ENCODE results near the gene EXOSC3.
"Not testable (repeated sequence)": the region's sequence is repeated elsewhere in the genome, so short reads cannot be mapped to it uniquely, and the experiment has no call there.

Gene EXOSC3

DNA sequence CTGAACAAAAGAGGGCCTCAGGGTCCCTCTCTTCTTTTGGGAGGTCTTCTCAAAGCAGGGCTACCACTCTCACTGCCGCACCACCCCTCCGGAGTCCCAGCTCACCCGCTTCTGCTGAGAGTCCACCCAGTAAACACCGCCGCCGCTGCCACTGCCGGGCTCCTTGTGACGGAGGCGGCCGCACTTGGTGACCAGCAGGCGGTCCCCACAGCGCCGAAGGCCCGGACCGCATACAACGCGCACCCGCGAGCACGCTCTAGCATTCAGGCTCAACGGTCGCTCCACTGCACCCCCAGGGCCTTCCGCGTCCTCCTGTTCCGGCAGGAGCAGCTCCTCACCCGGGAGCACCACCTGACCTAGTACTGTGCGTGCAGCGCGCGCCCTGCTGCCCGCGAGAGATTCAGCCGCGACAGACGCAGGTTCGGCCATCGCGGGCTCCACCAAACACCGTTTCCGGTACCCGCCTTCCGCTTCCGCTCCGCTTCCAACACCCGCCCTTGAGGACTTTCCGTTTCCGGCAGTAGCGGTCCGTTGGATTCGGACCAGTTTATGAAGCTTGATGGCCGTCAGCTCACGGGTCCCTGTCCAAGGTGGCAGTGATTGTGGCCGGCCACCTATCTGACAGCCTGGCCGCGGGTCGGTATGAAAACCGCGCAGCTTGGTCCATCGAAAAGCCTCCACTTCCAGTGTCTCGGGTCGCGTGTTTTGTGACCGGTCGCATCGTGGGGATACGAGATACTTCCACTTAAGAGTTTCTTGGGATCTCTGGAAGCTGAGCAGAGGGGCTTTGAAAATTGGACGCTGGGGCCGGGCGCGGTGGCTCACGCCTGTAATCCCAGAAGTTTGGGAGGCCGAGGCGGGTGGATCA lies at the start of gene EXOSC3:
Gene EXOSC3, minus strand, starts transcription at position 449 of the 868 bp plus-strand sequence. Its CDS starts 20 bp downstream, at position 429.
- H3K27me3 Mint-ChIP-seq, result no peaks in the 10 kb centered on the region
- H3K4me1 Mint-ChIP-seq (ENCODE audit: low read depth), result peaks cover 36% of the 10 kb centered on the region
- peaks cover 9% of the 10 kb centered on the region for H3K36me3 Mint-ChIP-seq
- peak within 1 kb of the TSS; percentile 96 for H3K27ac Mint-ChIP-seq
- H3K9me3 Mint-ChIP-seq (ENCODE audit: low read depth), result no peaks in the 10 kb centered on the region
- peak within 1 kb of the TSS; percentile 97 for H3K4me3 Mint-ChIP-seq

DNA sequence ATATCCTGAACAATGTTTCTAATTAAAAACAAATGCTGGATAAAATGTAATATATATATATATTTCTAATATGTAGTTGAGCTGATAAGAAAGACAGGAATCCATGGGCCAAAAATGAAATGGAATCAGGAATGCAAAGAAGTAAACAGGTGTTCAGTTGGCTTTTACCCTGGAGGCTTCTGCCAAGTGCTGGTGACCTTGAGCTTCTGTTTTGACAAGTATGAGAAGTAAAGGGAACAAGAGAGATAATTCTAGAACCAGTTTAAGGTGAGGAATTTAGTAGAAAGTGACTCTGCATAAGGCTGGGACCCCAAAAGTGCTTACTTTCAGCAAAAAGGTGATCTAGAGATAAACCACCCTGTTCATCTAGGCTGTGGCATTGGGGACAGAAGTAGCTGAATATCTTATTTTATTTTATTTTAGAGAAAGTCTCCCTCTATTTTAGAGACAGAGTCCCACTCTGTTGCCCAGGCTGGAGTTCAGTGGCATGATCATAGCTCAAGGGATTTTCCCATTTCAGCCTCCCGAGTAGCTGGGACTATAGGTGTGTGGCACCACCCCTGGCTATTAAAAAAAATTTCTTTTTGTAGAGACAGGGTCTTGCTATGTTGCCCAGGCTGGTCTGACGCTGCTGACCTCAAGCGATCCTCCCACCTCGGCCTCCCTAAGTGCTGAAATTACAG lies 42.8 kb upstream of the EXOSC3 start:
- no peaks in the 10 kb centered on the region for H3K9me3 Mint-ChIP-seq (ENCODE audit: low read depth)
- no peaks in the 10 kb centered on the region for H3K27me3 Mint-ChIP-seq
- H3K4me3 Mint-ChIP-seq, result no peak overlapping the region
- H3K27ac Mint-ChIP-seq, result no peak overlapping the region
- peaks cover 14% of the 10 kb centered on the region for H3K36me3 Mint-ChIP-seq
- H3K4me1 Mint-ChIP-seq (ENCODE audit: low read depth), result no peaks in the 10 kb centered on the region

DNA sequence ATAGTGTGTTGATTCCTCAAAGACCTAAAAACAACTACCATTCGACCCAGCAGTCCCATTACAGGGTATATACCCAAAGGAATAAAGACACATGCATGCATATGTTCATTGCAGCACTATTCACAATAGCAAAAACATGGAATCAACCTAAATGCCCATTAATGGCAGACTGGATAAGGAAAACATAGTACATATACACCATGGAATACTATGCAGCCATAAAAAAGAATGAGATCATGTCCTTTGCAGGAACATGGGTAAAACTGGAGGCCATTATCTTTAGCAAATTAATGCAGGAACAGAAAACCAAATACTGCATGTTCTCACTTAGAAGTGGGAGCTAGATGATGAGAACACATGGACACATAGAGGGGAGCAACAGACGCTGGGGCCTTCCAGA lies 40.3 kb upstream of the EXOSC3 start:
- H3K9me3 Mint-ChIP-seq (ENCODE audit: low read depth); H3K27me3 Mint-ChIP-seq; H3K27ac Mint-ChIP-seq; H3K4me1 Mint-ChIP-seq (ENCODE audit: low read depth); H3K4me3 Mint-ChIP-seq: not testable (repeated sequence)
- peaks cover 22% of the 10 kb centered on the region for H3K36me3 Mint-ChIP-seq

DNA sequence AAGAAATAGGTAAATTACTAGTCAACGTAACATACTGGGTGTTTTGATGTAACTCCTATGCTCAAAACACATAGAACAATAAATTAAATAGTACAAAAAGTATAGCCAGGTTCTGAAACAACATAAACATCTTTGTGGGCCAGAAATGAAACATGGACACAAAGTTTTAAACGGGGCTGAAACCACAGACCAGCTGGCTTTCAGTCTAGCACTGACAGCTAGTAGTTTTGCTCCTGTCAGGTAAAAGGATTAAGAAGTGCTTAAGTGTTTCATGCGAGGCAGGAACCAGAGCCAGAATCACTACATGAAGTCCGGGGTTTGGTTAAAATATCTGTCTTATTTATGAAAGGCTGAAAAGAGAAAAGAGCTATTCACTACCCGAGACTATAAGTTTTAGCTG lies 35.3 kb upstream of the EXOSC3 start:
- Mint-ChIP-seq H3K9me3 (ENCODE audit: low read depth) (no peaks in the 10 kb centered on the region), H3K27me3 (no peaks in the 10 kb centered on the region), H3K4me3 (no peak overlapping the region), H3K36me3 (peaks cover 17% of the 10 kb centered on the region), H3K27ac (no peak overlapping the region), H3K4me1 (ENCODE audit: low read depth) (peaks cover under 1% of the 10 kb centered on the region)

DNA sequence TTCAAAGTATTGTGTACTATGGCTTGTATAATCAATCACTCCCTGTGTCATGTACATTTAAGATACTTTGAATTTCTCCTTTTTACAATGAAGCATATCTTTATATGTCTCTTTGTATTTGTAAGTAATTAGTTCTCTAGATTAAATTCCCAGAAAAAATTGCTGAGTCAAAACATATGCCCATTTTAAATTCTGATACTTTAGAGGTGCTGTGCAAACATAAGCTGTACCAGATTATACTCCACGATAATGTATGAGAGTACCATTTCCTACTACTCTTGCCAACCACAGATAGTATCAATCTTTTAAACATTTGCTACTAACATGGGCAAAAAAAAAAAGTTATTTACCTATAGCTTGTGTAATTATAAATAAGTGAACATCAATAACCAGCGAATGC lies 34.0 kb upstream of the EXOSC3 start:
- no peaks in the 10 kb centered on the region for H3K27me3 Mint-ChIP-seq
- no peak overlapping the region for H3K4me3 Mint-ChIP-seq
- peaks cover 1% of the 10 kb centered on the region for H3K4me1 Mint-ChIP-seq (ENCODE audit: low read depth)
- no peaks in the 10 kb centered on the region for H3K9me3 Mint-ChIP-seq (ENCODE audit: low read depth)
- H3K36me3 Mint-ChIP-seq, result peaks cover 14% of the 10 kb centered on the region
- H3K27ac Mint-ChIP-seq, result no peak overlapping the region

DNA sequence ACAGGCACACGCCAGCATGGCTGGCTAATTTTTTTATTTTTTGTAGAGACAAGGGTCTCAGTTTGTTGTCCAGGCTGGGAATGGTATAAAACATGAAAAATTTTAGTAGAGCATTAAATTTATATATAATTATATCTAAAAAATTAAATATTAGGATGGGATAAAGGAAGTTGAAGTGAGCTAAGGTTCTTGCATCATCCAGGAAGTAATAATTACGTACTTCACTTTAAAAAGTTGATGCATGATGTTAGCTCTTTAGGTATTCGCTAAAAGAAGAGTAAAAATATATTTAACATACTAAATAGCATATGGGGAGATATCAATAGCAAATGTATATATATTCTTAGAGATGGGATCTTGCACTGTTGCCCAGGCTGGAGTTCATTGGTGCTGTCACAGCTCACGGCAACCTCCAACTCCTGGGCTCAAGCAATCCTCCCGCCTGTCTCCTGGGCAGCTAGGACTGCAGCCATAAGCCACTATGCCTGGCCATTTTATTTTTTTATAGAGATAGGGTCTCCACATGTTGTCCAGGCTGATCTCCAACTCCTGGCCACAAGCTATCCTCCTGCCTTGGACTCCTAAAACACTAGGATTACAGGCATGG lies 28.0 kb upstream of the EXOSC3 start:
- peaks cover 7% of the 10 kb centered on the region for H3K36me3 Mint-ChIP-seq
- H3K9me3 Mint-ChIP-seq (ENCODE audit: low read depth), result no peaks in the 10 kb centered on the region
- no peaks in the 10 kb centered on the region for H3K27me3 Mint-ChIP-seq
- no peak overlapping the region for H3K27ac Mint-ChIP-seq
- no peak overlapping the region for H3K4me3 Mint-ChIP-seq
- peaks cover 16% of the 10 kb centered on the region for H3K4me1 Mint-ChIP-seq (ENCODE audit: low read depth)

DNA sequence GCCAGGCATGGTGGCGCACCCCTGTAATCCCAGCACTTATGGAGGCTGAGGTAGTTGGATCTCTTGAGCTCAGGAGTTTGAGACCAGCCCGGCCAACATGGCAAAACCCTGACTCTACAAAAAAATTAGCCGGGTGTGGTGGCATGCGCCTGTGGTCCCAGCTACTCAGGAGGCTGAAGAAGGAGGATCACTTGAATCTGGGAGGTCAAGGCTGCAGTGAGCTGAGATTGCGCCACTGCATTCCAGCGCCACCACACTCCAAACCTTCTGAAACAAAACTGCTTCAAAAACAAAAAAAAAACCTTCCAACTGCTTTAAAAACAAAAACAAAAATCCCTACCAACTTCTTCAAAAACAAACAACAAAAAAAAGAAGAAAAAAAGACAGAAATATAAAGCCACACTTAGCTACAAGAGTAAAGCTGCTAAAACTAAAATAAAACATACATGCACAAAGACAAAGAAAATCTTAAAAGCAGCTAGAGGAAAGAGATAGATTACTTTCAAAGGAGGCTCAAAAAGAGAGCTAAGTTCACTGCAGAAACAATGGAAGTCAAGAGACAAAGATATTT lies 27.1 kb upstream of the EXOSC3 start:
- H3K4me1 Mint-ChIP-seq (ENCODE audit: low read depth), result peaks cover 19% of the 10 kb centered on the region
- peaks cover 7% of the 10 kb centered on the region for H3K36me3 Mint-ChIP-seq
- H3K4me3 Mint-ChIP-seq, result no peak overlapping the region
- no peaks in the 10 kb centered on the region for H3K9me3 Mint-ChIP-seq (ENCODE audit: low read depth)
- H3K27me3 Mint-ChIP-seq, result no peaks in the 10 kb centered on the region
- H3K27ac Mint-ChIP-seq, result peak overlapping the region; percentile 19

DNA sequence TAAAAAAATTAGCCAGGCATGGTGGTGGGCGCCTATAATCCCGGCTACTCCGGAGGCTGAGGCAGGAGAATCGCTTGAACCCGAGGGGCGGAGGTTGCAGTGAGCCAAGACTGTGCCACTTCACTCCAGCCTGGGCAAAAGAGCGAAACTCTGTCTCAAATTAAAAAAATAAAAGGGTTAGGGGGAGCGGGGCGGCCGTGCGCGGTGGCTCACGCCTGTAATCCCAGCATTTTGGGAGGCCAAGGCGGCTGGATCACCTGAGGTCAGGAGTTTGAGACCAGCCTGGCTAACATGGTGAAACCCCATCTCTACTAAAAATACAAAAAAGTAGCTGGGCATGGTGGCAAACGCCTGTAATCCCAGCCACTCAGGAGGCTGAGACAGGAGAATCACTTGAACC lies 24.8 kb upstream of the EXOSC3 start:
- not testable (repeated sequence) for H3K9me3 Mint-ChIP-seq (ENCODE audit: low read depth); H3K4me3 Mint-ChIP-seq; H3K27me3 Mint-ChIP-seq; H3K36me3 Mint-ChIP-seq; H3K27ac Mint-ChIP-seq
- H3K4me1 Mint-ChIP-seq (ENCODE audit: low read depth), result peaks cover 28% of the 10 kb centered on the region

DNA sequence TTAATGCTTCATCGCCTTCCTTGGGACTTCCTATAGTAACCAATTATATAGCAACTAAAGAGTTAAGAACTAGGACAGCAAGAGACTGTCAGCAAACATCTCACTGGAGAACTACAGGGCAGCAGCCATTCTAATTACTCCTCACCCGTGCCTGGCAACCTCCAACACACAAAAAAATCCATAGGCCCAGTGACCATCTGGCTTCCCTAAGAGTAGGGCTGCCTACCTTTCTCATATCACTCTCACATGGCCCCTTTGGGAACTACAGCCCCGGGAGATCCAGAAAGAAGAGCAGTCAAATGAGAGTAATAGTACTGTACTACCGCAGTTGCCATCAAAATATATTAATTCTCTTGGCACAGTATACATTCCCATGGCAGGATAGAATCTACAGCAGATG lies 21.4 kb upstream of the EXOSC3 start:
- peaks cover 2% of the 10 kb centered on the region for H3K36me3 Mint-ChIP-seq
- no peaks in the 10 kb centered on the region for H3K27me3 Mint-ChIP-seq
- H3K4me1 Mint-ChIP-seq (ENCODE audit: low read depth), result peaks cover 40% of the 10 kb centered on the region
- no peaks in the 10 kb centered on the region for H3K9me3 Mint-ChIP-seq (ENCODE audit: low read depth)
- no peak overlapping the region for H3K27ac Mint-ChIP-seq
- H3K4me3 Mint-ChIP-seq, result no peak overlapping the region

DNA sequence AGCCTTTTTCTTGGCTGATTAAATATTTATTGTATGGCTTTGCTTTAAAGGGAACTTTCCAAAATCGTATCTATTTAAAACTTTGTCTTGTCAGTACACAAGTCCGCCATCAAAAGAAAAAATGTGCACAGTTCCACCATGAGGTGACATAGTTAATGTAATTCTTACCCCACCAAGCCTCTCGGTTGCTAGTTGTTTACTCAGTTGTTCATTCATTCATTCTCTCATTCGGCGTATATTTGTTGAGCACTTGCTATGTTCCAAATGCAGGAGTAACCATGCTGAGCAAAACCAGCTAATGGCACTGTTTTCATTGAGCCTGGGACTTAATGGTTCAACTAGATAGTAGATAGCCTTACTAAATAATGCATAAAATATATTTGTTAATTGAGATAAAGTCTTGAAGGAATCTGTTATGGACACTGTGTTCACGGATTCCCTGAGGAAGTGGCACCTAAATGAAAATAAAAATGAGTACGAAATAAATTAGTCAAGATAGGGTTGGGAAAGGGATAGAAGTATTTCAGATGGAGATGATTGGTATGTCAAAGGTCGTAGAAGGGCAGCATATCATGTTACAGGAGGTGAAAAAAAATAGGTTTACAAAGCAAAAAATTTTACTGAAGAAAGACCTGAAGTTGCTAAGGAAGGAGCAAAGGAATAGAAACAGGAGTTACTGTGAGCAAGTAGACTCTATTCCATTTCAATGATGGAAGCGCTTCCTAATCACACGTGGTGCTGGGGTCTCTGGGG lies 17.3 kb upstream of the EXOSC3 start:
- Mint-ChIP-seq H3K4me3 (peak overlapping the region; percentile 95), H3K27me3 (no peaks in the 10 kb centered on the region), H3K27ac (peak overlapping the region; percentile 25), H3K9me3 (ENCODE audit: low read depth) (no peaks in the 10 kb centered on the region), H3K4me1 (ENCODE audit: low read depth) (peaks cover 49% of the 10 kb centered on the region), H3K36me3 (peaks cover 4% of the 10 kb centered on the region)

DNA sequence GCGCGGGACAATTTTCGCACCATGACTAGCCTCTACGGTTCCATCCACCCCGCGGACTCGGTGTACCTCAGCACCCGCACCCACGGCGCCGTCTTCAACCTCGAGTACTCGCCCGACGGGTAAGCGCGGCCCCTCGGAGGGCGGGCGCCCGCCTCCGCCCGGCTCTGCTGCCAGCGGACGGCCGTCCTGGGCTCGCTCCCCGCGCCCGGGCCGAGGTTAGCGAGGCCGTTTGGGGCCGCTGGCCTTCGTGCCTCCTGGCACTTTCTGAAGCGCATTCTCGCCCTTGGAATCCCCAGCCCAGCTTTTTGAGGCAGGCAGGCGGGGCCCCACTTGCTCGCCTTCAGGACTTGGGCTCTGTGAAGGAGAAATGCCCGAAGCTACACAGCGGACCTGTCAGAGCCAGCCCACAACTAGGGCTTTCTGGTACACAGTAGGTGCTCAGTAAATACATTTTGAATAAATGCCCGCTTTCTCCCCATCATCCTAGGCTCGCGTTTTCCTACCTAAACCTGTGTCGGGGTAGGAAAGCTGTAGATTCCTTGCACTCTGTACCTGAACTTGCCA lies 16.5 kb upstream of the EXOSC3 start:
- Mint-ChIP-seq H3K27me3 (no peaks in the 10 kb centered on the region), H3K4me3 (peak overlapping the region; percentile 95), H3K9me3 (ENCODE audit: low read depth) (no peaks in the 10 kb centered on the region), H3K36me3 (peaks cover 4% of the 10 kb centered on the region), H3K27ac (peak overlapping the region; percentile 72), H3K4me1 (ENCODE audit: low read depth) (peaks cover 44% of the 10 kb centered on the region)

DNA sequence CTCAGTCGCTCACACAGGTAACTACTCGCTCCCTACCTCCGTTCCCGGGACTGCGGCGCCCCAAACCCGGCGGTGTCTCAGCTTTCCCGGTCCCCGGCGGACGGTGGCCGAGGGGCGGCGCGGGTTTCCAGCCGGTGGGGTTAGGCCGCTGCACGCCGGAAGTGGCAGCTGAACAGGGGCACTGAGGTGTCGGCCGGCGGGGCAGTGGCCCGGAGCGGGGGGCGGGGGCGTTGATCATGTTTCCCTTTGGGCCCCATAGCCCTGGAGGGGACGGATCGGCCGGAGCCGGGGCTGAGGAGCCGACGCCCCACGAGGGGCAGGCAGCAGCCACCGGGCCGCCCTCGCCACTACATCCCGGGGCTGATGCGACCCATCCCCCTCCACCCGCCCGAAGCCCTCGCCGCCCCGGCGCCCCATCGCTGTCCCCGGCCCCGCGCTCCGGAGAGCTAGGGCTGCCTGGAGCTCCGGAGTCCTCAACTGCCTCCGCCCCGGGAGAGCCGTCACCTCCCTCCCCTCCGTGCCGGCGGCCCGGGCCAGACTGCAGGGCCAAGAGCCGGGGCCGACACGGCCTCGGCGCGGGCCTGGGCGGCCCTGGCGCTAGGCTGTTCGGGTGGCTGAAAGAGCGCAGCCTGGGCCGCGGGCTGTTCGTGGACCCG lies 15.9 kb upstream of the EXOSC3 start, which contains the start of gene DCAF10:
Gene DCAF10, plus strand, starts transcription at position 167 of the 656 bp plus-strand sequence. Its CDS starts 70 bp downstream, at position 237.
- H3K27ac Mint-ChIP-seq, result peak within 1 kb of the TSS; percentile 88
- peak within 1 kb of the TSS; percentile 95 for H3K4me3 Mint-ChIP-seq
- peaks cover 4% of the 10 kb centered on the region for H3K36me3 Mint-ChIP-seq
- H3K4me1 Mint-ChIP-seq (ENCODE audit: low read depth), result peaks cover 40% of the 10 kb centered on the region
- H3K27me3 Mint-ChIP-seq, result no peaks in the 10 kb centered on the region
- H3K9me3 Mint-ChIP-seq (ENCODE audit: low read depth), result no peaks in the 10 kb centered on the region

DNA sequence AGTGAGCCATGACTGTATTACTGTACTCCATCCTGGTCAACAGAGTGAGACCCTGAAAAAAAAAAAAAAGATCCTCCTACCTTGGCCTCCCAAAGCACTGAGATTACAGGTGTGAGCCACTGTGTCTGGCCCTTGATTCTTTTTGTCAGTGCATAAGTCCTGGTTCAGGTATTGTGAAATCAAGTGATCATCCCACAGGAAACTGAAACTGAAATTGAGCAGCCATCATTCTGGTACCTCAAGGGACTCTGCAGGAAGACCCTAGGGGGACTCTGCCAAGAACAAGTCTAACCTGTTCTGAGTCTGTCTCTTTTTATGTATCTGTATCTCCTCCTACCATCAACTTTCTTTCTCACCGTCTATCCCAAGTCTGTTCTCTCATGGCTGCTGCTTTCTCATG lies 13.8 kb upstream of the EXOSC3 start:
- H3K27ac Mint-ChIP-seq, result no peak overlapping the region
- H3K4me3 Mint-ChIP-seq, result peak overlapping the region; percentile 94
- peaks cover 4% of the 10 kb centered on the region for H3K36me3 Mint-ChIP-seq
- no peaks in the 10 kb centered on the region for H3K9me3 Mint-ChIP-seq (ENCODE audit: low read depth)
- peaks cover 31% of the 10 kb centered on the region for H3K4me1 Mint-ChIP-seq (ENCODE audit: low read depth)
- H3K27me3 Mint-ChIP-seq, result no peaks in the 10 kb centered on the region

DNA sequence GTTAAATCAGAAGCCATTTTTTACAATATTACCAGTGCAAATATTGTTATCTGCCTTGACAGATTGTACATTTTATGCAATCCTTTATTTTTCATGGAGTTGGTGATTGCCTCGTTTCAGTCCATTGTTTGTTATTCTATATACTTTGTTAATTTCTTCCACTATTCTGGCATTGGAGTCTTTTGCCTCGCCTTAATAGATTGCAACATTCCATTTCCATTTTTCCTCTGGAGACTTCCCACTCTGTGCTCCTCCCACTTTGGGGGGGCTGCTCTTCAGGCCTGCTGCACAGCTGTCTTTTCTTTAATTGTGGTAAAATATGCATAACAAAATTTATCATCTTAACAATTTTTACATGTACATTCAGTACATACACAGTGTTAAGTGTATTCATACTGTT lies 11.4 kb upstream of the EXOSC3 start:
- peaks cover 2% of the 10 kb centered on the region for H3K9me3 Mint-ChIP-seq (ENCODE audit: low read depth)
- peaks cover 12% of the 10 kb centered on the region for H3K4me1 Mint-ChIP-seq (ENCODE audit: low read depth)
- no peak overlapping the region for H3K4me3 Mint-ChIP-seq
- H3K27ac Mint-ChIP-seq, result no peak overlapping the region
- peaks cover 5% of the 10 kb centered on the region for H3K36me3 Mint-ChIP-seq
- H3K27me3 Mint-ChIP-seq, result no peaks in the 10 kb centered on the region
